Activated naive CD8-positive, alpha-beta T cell treated with anti-CD3 and anti-CD28 coated beads for 36 hours (primary cell): ENCODE measurements around the gene SRSF8. TPM values are rescaled to one million over a fixed set of nuclear protein-coding genes. Genes with fewer than 3 reads are reported as not detected.
"Not testable (repeated sequence)": the region's sequence is repeated elsewhere in the genome, so short reads cannot be mapped to it uniquely, and the experiment has no call there.

ENCODE experiments used
- DNase-seq: peaks from one replicate; pipeline ENCODE4 v3.0.0; 2021
- H3K27ac Mint-ChIP-seq: one replicate; pipeline ENCODE4 v1.8.0; 2022; ENCODE audit warnings: mild to moderate bottlenecking, moderate library complexity, mixed read lengths
- H3K27me3 Mint-ChIP-seq: one replicate; pipeline ENCODE4 v1.8.0; 2022; ENCODE audit warnings: mild to moderate bottlenecking, mixed read lengths
- H3K36me3 Mint-ChIP-seq: one replicate; pipeline ENCODE4 v1.8.0; 2021; ENCODE audit warnings: mild to moderate bottlenecking, mixed read lengths
- H3K4me1 Mint-ChIP-seq: one replicate; pipeline ENCODE4 v1.8.0; 2021; ENCODE audit warnings: mixed read lengths
- H3K4me3 Mint-ChIP-seq: one replicate; pipeline ENCODE4 v1.8.0; 2022; ENCODE audit warnings: mild to moderate bottlenecking, moderate library complexity, mixed read lengths
- H3K9me3 Mint-ChIP-seq: one replicate; pipeline ENCODE4 v1.8.0; 2022; ENCODE audit warnings: mixed read lengths
- total RNA-seq, 2 experiments: library from RNA; stranded (reverse); gene quantifications; one replicate each; pipeline ENCODE4 v1.2.3, GENCODE V29; 2021

Gene SRSF8
- total RNA-seq, 2 experiments from 2014 or later: 46.6 to 47.0 TPM

- Mint-ChIP-seq H3K4me1 (peaks cover 40% of the 10 kb centered on the region), H3K27ac (no peak overlapping the region), H3K4me3 (no peak overlapping the region), H3K9me3 (no peaks in the 10 kb centered on the region), H3K36me3 (peaks cover 26% of the 10 kb centered on the region), H3K27me3 (no peaks in the 10 kb centered on the region)
- DNase-seq: no peak
These were observed 33.5 kb downstream of the SRSF8 start for GRCh38 chr11:95100191-95100648.

- no peak overlapping the region for H3K4me3 Mint-ChIP-seq
- no peaks in the 10 kb centered on the region for H3K9me3 Mint-ChIP-seq
- H3K27me3 Mint-ChIP-seq: no peaks in the 10 kb centered on the region
- no peak for DNase-seq
- H3K27ac Mint-ChIP-seq: no peak overlapping the region
- peaks cover 32% of the 10 kb centered on the region for H3K4me1 Mint-ChIP-seq
- peaks cover 24% of the 10 kb centered on the region for H3K36me3 Mint-ChIP-seq
These were observed 34.3 kb downstream of the SRSF8 start for GRCh38 chr11:95100856-95101507.

GRCh38 chr11:95101935-95102334, 35.2 kb downstream of the SRSF8 start:
- DNase-seq: no peak
- Mint-ChIP-seq H3K27ac (no peak overlapping the region), H3K4me1 (peaks cover 28% of the 10 kb centered on the region), H3K36me3 (peaks cover 26% of the 10 kb centered on the region), H3K4me3 (no peak overlapping the region), H3K9me3 (no peaks in the 10 kb centered on the region), H3K27me3 (no peaks in the 10 kb centered on the region)

- peaks cover 18% of the 10 kb centered on the region for H3K36me3 Mint-ChIP-seq
- no peak overlapping the region for H3K4me3 Mint-ChIP-seq
- no peaks in the 10 kb centered on the region for H3K27me3 Mint-ChIP-seq
- peaks cover 24% of the 10 kb centered on the region for H3K4me1 Mint-ChIP-seq
- no peaks in the 10 kb centered on the region for H3K9me3 Mint-ChIP-seq
- H3K27ac Mint-ChIP-seq: no peak overlapping the region
- DNase-seq: no peak
These were observed 36.0 kb downstream of the SRSF8 start for GRCh38 chr11:95102733-95103132.

- Mint-ChIP-seq H3K27ac (no peak overlapping the region), H3K4me1 (peaks cover 25% of the 10 kb centered on the region), H3K4me3 (no peak overlapping the region), H3K36me3 (peaks cover 15% of the 10 kb centered on the region), H3K9me3 (no peaks in the 10 kb centered on the region), H3K27me3 (no peaks in the 10 kb centered on the region)
- DNase-seq: no peak
These were observed 37.0 kb downstream of the SRSF8 start for GRCh38 chr11:95103701-95104100.

GRCh38 chr11:95104121-95104830, 37.6 kb downstream of the SRSF8 start:
- peaks cover 25% of the 10 kb centered on the region for H3K4me1 Mint-ChIP-seq
- no peak overlapping the region for H3K4me3 Mint-ChIP-seq
- no peak overlapping the region for H3K27ac Mint-ChIP-seq
- no peaks in the 10 kb centered on the region for H3K27me3 Mint-ChIP-seq
- peaks cover 15% of the 10 kb centered on the region for H3K36me3 Mint-ChIP-seq
- no peaks in the 10 kb centered on the region for H3K9me3 Mint-ChIP-seq
- DNase-seq: no peak

- Mint-ChIP-seq H3K36me3 (peaks cover 19% of the 10 kb centered on the region), H3K4me3 (no peak overlapping the region), H3K27me3 (no peaks in the 10 kb centered on the region), H3K4me1 (peaks cover 22% of the 10 kb centered on the region), H3K27ac (no peak overlapping the region), H3K9me3 (no peaks in the 10 kb centered on the region)
- DNase-seq: no peak
These were observed 38.1 kb downstream of the SRSF8 start for GRCh38 chr11:95104856-95105255.

- H3K9me3 Mint-ChIP-seq: no peaks in the 10 kb centered on the region
These were observed 41.5 kb downstream of the SRSF8 start for GRCh38 chr11:95108159-95108611.

GRCh38 chr11:95108671-95109551, 42.2 kb downstream of the SRSF8 start:
- peaks cover 18% of the 10 kb centered on the region for H3K4me1 Mint-ChIP-seq
- peaks cover 2% of the 10 kb centered on the region for H3K9me3 Mint-ChIP-seq

More at GRCh38 chr11:95108159-95108611, 41.5 kb downstream of the SRSF8 start:
- Mint-ChIP-seq H3K4me3 (no peak overlapping the region), H3K27me3 (no peaks in the 10 kb centered on the region), H3K4me1 (peaks cover 18% of the 10 kb centered on the region), H3K27ac (peak overlapping the region; percentile 60), H3K36me3 (peaks cover 22% of the 10 kb centered on the region)
- no peak for DNase-seq

GRCh38 chr11:95111471-95111870, 44.8 kb downstream of the SRSF8 start:
- H3K27ac Mint-ChIP-seq: not testable (repeated sequence)
- peaks cover 23% of the 10 kb centered on the region for H3K36me3 Mint-ChIP-seq
- peaks cover 15% of the 10 kb centered on the region for H3K4me1 Mint-ChIP-seq

More at GRCh38 chr11:95108671-95109551, 42.2 kb downstream of the SRSF8 start:
- H3K27ac Mint-ChIP-seq: no peak overlapping the region
- DNase-seq: no peak
- H3K36me3 Mint-ChIP-seq: peaks cover 26% of the 10 kb centered on the region
- H3K4me3 Mint-ChIP-seq: no peak overlapping the region
- H3K27me3 Mint-ChIP-seq: no peaks in the 10 kb centered on the region

GRCh38 chr11:95111923-95112540, 45.3 kb downstream of the SRSF8 start:
- Mint-ChIP-seq H3K4me1 (peaks cover 14% of the 10 kb centered on the region), H3K27ac (no peak overlapping the region), H3K36me3 (peaks cover 23% of the 10 kb centered on the region), H3K27me3 (no peaks in the 10 kb centered on the region), H3K4me3 (no peak overlapping the region), H3K9me3 (peaks cover 2% of the 10 kb centered on the region)
- DNase-seq: no peak

More at GRCh38 chr11:95111471-95111870, 44.8 kb downstream of the SRSF8 start:
- not testable (repeated sequence) for H3K4me3 Mint-ChIP-seq, H3K9me3 Mint-ChIP-seq, H3K27me3 Mint-ChIP-seq, DNase-seq

- Mint-ChIP-seq H3K4me1 (peaks cover 12% of the 10 kb centered on the region), H3K36me3 (peaks cover 16% of the 10 kb centered on the region), H3K27me3 (no peaks in the 10 kb centered on the region), H3K27ac (no peak overlapping the region), H3K9me3 (peaks cover 13% of the 10 kb centered on the region), H3K4me3 (no peak overlapping the region)
- DNase-seq: no peak
These were observed 48.9 kb downstream of the SRSF8 start for GRCh38 chr11:95115597-95115996.

GRCh38 chr11:95119361-95120060, 52.8 kb downstream of the SRSF8 start:
- no peak for DNase-seq
- Mint-ChIP-seq H3K4me3 (no peak overlapping the region), H3K27ac (no peak overlapping the region), H3K9me3 (peaks cover 10% of the 10 kb centered on the region), H3K36me3 (peaks cover 8% of the 10 kb centered on the region), H3K27me3 (no peaks in the 10 kb centered on the region), H3K4me1 (peaks cover 12% of the 10 kb centered on the region)
